A549 (cell line): ENCODE measurements around the gene ADAMTS16.

Experiments used
- CBX2 ChIP-seq: fragments of 200-600 bp; sonication (generic); IDR thresholded peaks from 2 replicates; pipeline ENCODE4 v1.6.1; 2016; ENCODE audit warnings: low read depth, mild to moderate bottlenecking, borderline replicate concordance
- CTCF ChIP-seq: fragments of >200 bp; sonication (Bioruptor Twin); formaldehyde crosslinking; IDR thresholded peaks from 3 replicates; pipeline ENCODE4 v1.5.1; 2016
- EP300 ChIP-seq, 2 experiments: fragments of >200 bp; sonication (Bioruptor Twin); formaldehyde crosslinking; IDR thresholded peaks; 2 replicates in 1 of 2; 3 replicates in 1 of 2; pipeline ENCODE4 v1.6.1; 2016 to 2017
- ESRRA ChIP-seq: fragments of 150-350 bp; IDR thresholded peaks from 2 replicates; pipeline ENCODE4 v1.6.1; 2014; ENCODE audit warnings: mild to moderate bottlenecking, low read length, borderline replicate concordance
- HOXA7 ChIP-seq: fragments of 250-450 bp; sonication (Bioruptor Pico); IDR thresholded peaks from 2 replicates; pipeline ENCODE4 v1.5.0; 2020; ENCODE audit warnings: mild to moderate bottlenecking, moderate library complexity
- KDM1A ChIP-seq: fragments of 200-600 bp; sonication (generic); IDR thresholded peaks from 2 replicates; pipeline ENCODE4 v1.6.1; 2016; ENCODE audit warnings: low read depth, mild to moderate bottlenecking
- MAFK ChIP-seq: fragments of 450-650 bp; IDR thresholded peaks from 2 replicates; pipeline ENCODE4 v1.6.1; 2014; ENCODE audit not compliant: partially characterized antibody
- MAX ChIP-seq: IDR thresholded peaks from 2 replicates; pipeline ENCODE4 v1.6.1; 2012
- MAZ ChIP-seq: fragments of 150-350 bp; IDR thresholded peaks from 2 replicates; pipeline ENCODE4 v1.6.1; 2014; ENCODE audit warnings: antibody characterized with exemption, low read depth, low read length, borderline replicate concordance
- MYC ChIP-seq: IDR thresholded peaks from 2 replicates; pipeline ENCODE4 v1.6.1; 2012; ENCODE audit warnings: mild to moderate bottlenecking, inconsistent platforms, low read length, improper control_type of control experiment, borderline replicate concordance
- PBX3 ChIP-seq: IDR thresholded peaks from 2 replicates; pipeline ENCODE4 v1.6.1; 2012
- POLR2A ChIP-seq: IDR thresholded peaks from 2 replicates; pipeline ENCODE4 v1.6.1; 2012; ENCODE audit warnings: mild to moderate bottlenecking, low read length
- RAD21 ChIP-seq, 2 experiments: fragments of >200 bp in 1 of 2; sonication (Bioruptor Twin) in 1 of 2; formaldehyde crosslinking in 1 of 2; IDR thresholded peaks in 1 of 2; conservative IDR thresholded peaks in 1 of 2; 2 replicates in 1 of 2; 3 replicates in 1 of 2; pipeline ENCODE4 v1.6.1; 2012 to 2018; ENCODE audit warnings: inconsistent platforms in 1 of 2
- REST ChIP-seq: fragments of 200-600 bp; sonication (generic); IDR thresholded peaks from 2 replicates; pipeline ENCODE4 v1.6.1; 2016; ENCODE audit warnings: antibody characterized with exemption, mild to moderate bottlenecking, moderate library complexity

- TF ChIP-seq KDM1A (no peak), CTCF (no peak), MAFK (no peak), EP300 (IDR thresholded peaks at IDR 0.05) (no peak), RAD21 (conservative IDR thresholded peaks at IDR 0.05 in 1 of 2, IDR thresholded peaks at IDR 0.05 in 1 of 2) (no peak), REST (no peak), MYC (no peak), PBX3 (no peak), MAX (no peak), HOXA7 (no peak), ESRRA (no peak), CBX2 (no peak), POLR2A (no peak), MAZ (no peak)
These were observed 190.8 kb downstream of the ADAMTS16 start for GRCh38 chr5:5330728-5331452.
